Common myeloid progenitor, CD34-positive (primary cell): ENCODE measurements around the gene PDK3.

Source experiments
- CTCF ChIA-PET: fragments of 350-600 bp; sonication (Branson Sonifier 250); formaldehyde crosslinking; loops from one replicate; lab custom pipeline; 2021; ENCODE audit warnings: antibody characterized with exemption; lab: Charles Lee
- POLR2A ChIA-PET: fragments of 350-600 bp; sonication (Branson Sonifier 250); formaldehyde crosslinking; loops from one replicate; lab custom pipeline; 2021; ENCODE audit warnings: antibody characterized with exemption; lab: Charles Lee
- DNase-seq, 3 donors: peaks; one replicate each; pipeline versions ENCODE4 v3.0.0 to v3.0.0-alpha.2; 2013
- H3K27ac ChIP-seq, 2 experiments: 1 replicate in 1 of 2; 2 replicates in 1 of 2; pipeline ENCODE4 v1.7.0; 2013; ENCODE audit warnings: inconsistent platforms in 2 of 2, low read length in 2 of 2, mild to moderate bottlenecking in 2 of 2, low read depth in 1 of 2, moderate library complexity in 1 of 2; ENCODE audit not compliant: severe bottlenecking in 2 of 2, insufficient read depth in 1 of 2, poor library complexity in 1 of 2
- H3K27me3 ChIP-seq, 5 experiments: replicated peaks in 2 of 5; 1 replicate in 3 of 5; 2 replicates in 2 of 5; pipeline versions ENCODE4 v1.6.1 to v1.7.0; 2013; ENCODE audit warnings: low read length in 4 of 5, mild to moderate bottlenecking in 2 of 5, moderate library complexity in 2 of 5, inconsistent platforms in 1 of 5; ENCODE audit not compliant: insufficient read depth in 5 of 5, control insufficient read depth in 4 of 5
- H3K36me3 ChIP-seq, 4 experiments: 1 replicate in 2 of 4; 2 replicates in 2 of 4; pipeline versions ENCODE4 v1.6.1 to v1.7.0; 2013; ENCODE audit warnings: low read length in 3 of 4, control low read depth in 1 of 4, mild to moderate bottlenecking in 1 of 4; ENCODE audit not compliant: control insufficient read depth in 4 of 4, insufficient read depth in 4 of 4
- H3K4me1 ChIP-seq, 4 experiments: 1 replicate in 3 of 4; 2 replicates in 1 of 4; pipeline versions ENCODE4 v1.6.1 to v1.7.1; 2013; ENCODE audit warnings: low read length in 3 of 4, mild to moderate bottlenecking in 3 of 4, control low read depth in 1 of 4, inconsistent platforms in 1 of 4, moderate library complexity in 1 of 4; ENCODE audit not compliant: control insufficient read depth in 4 of 4, insufficient read depth in 4 of 4; ENCODE audit errors: control extremely low read depth in 1 of 4
- H3K4me3 ChIP-seq, 7 experiments: 1 replicate in 4 of 7; 2 replicates in 3 of 7; pipeline versions ENCODE4 v1.5.1 to v1.7.0; 2013; ENCODE audit warnings: mild to moderate bottlenecking in 7 of 7, low read length in 6 of 7, moderate library complexity in 6 of 7, inconsistent platforms in 2 of 7, low read depth in 2 of 7, control low read depth in 1 of 7; ENCODE audit not compliant: insufficient read depth in 4 of 7, control insufficient read depth in 1 of 7; ENCODE audit errors: extremely low read depth in 1 of 7
- H3K9me3 ChIP-seq, 5 experiments: 1 replicate in 4 of 5; 2 replicates in 1 of 5; pipeline versions ENCODE4 v1.6.1 to v1.7.1; 2013; ENCODE audit warnings: low read length in 4 of 5, mild to moderate bottlenecking in 2 of 5, inconsistent platforms in 1 of 5, low read depth in 1 of 5, moderate library complexity in 1 of 5; ENCODE audit not compliant: control insufficient read depth in 4 of 5, insufficient read depth in 2 of 5; ENCODE audit errors: control extremely low read depth in 1 of 5
- WGBS: methylation state at CpG from one replicate; pipeline ENCODE4 v1.1.5; 2013; ENCODE audit not compliant: insufficient coverage; 5-methylcytosine and 5-hydroxymethylcytosine counted together

PDK3 gene

GRCh38 chrX:24526616-24527015, 61.5 kb downstream of the PDK3 start:
- whole genome bisulfite sequencing: 100% methylated on average over 1 of the region's 2 CpGs
- Histone ChIP-seq H3K9me3 (no peaks in the 10 kb centered on the region), H3K4me1 (no peaks in the 10 kb centered on the region), H3K4me3 (no peak overlapping the region), H3K27ac (no peak overlapping the region), H3K36me3 (peaks cover 0 to 26% (median 5%) of the 10 kb centered on the region in 4 experiments), H3K27me3 (no peaks in the 10 kb centered on the region)
- no peak for DNase-seq
- ChIA-PET CTCF (no interaction called here), POLR2A (no interaction called here)

GRCh38 chrX:24528605-24529004, 63.5 kb downstream of the PDK3 start:
- WGBS: no CpG with 5 or more reads among the region's 1 CpG
- H3K4me1 ChIP-seq: no peaks in the 10 kb centered on the region
- H3K4me3 ChIP-seq: no peak overlapping the region
- ChIA-PET POLR2A (interaction anchor here (0.6 kb wide), 1 partner anchor 16 kb away, joined by 5 read pairs; no protein-coding TSS in a partner anchor), CTCF (no interaction called here)
- H3K36me3 ChIP-seq: peaks cover 0 to 29% (median 3%) of the 10 kb centered on the region in 4 experiments
- no peaks in the 10 kb centered on the region for H3K27me3 ChIP-seq
- H3K9me3 ChIP-seq: no peaks in the 10 kb centered on the region
- no peak overlapping the region for H3K27ac ChIP-seq
- no peak for DNase-seq

GRCh38 chrX:24536551-24536950, 71.5 kb downstream of the PDK3 start:
- no peak overlapping the region for H3K27ac ChIP-seq
- ChIA-PET CTCF (interaction anchor here (0.9 kb wide), 1 partner anchor 165 kb away, joined by 3 read pairs; no protein-coding TSS in a partner anchor), POLR2A (interaction anchor here (0.6 kb wide), 1 partner anchor 722 kb away, joined by 3 read pairs; no protein-coding TSS in a partner anchor)
- peaks cover 0 to 20% (median 3%) of the 10 kb centered on the region in 4 experiments for H3K36me3 ChIP-seq
- H3K4me1 ChIP-seq: no peaks in the 10 kb centered on the region
- no peaks in the 10 kb centered on the region for H3K9me3 ChIP-seq
- peaks cover 0 to 4% (median 0%) of the 10 kb centered on the region in 5 experiments for H3K27me3 ChIP-seq
- H3K4me3 ChIP-seq: no peak overlapping the region
- no peak for DNase-seq

GRCh38 chrX:24542756-24543155, 77.7 kb downstream of the PDK3 start:
- WGBS: 95% methylated on average over 3 of the region's 4 CpGs
- POLR2A ChIA-PET: no interaction called here
- no peaks in the 10 kb centered on the region for H3K4me1 ChIP-seq
- H3K27ac ChIP-seq: no peak overlapping the region
- H3K27me3 ChIP-seq: peaks cover 0 to 9% (median 0%) of the 10 kb centered on the region in 5 experiments
- no peaks in the 10 kb centered on the region for H3K9me3 ChIP-seq
- peaks cover 0 to 5% (median 1%) of the 10 kb centered on the region in 4 experiments for H3K36me3 ChIP-seq
- CTCF ChIA-PET: no interaction called here
- no peak overlapping the region for H3K4me3 ChIP-seq
- no peak for DNase-seq

- ChIA-PET POLR2A (no interaction called here), CTCF (no interaction called here)
- no peaks in the 10 kb centered on the region for H3K9me3 ChIP-seq
- WGBS: no CpG with 5 or more reads among the region's 1 CpG
- peaks cover 0 to 10% (median 0%) of the 10 kb centered on the region in 5 experiments for H3K27me3 ChIP-seq
- H3K27ac ChIP-seq: no peak overlapping the region
- no peak overlapping the region for H3K4me3 ChIP-seq
- no peak for DNase-seq
- H3K4me1 ChIP-seq: no peaks in the 10 kb centered on the region
- peaks cover 0 to 5% (median 0%) of the 10 kb centered on the region in 4 experiments for H3K36me3 ChIP-seq
Measured at GRCh38 chrX:24547961-24548360, 82.9 kb downstream of the PDK3 start.

GRCh38 chrX:24550166-24550565, 85.1 kb downstream of the PDK3 start:
- ChIA-PET CTCF (no interaction called here), POLR2A (no interaction called here)
- Histone ChIP-seq H3K9me3 (no peaks in the 10 kb centered on the region), H3K4me1 (no peaks in the 10 kb centered on the region), H3K27ac (no peak overlapping the region), H3K36me3 (no peaks in the 10 kb centered on the region), H3K4me3 (no peak overlapping the region), H3K27me3 (peaks cover 0 to 10% (median 0%) of the 10 kb centered on the region in 5 experiments)
- DNase-seq: no peak
- 100% methylated on average over 1 of the region's 5 CpGs for WGBS

GRCh38 chrX:24553011-24553410, 87.9 kb downstream of the PDK3 start:
- WGBS: 76% methylated on average over 4 of the region's 4 CpGs
- no peak for DNase-seq
- Histone ChIP-seq H3K27me3 (peaks cover 0 to 5% (median 0%) of the 10 kb centered on the region in 5 experiments), H3K36me3 (no peaks in the 10 kb centered on the region), H3K4me1 (no peaks in the 10 kb centered on the region), H3K4me3 (no peak overlapping the region), H3K9me3 (no peaks in the 10 kb centered on the region), H3K27ac (no peak overlapping the region)
- ChIA-PET CTCF (interaction anchor here (1.1 kb wide), 1 partner anchor 25 kb away, joined by 3 read pairs; no protein-coding TSS in a partner anchor), POLR2A (no interaction called here)
